NAMALWA (cell line): ENCODE results near the gene MYL6.

Experiments
- DNase-seq: peaks from one replicate; pipeline ENCODE4 v3.0.0-alpha.2; 2015; ENCODE audit warnings: low spot score

MYL6 gene

GRCh38 chr12:56158029-56158925, at the start of gene MYL6:
MYL6 (plus strand) TSS chr12:56158359; CDS start chr12:56158402, 43 bp downstream.
- DNase-seq, result peak; percentile 98

GRCh38 chr12:56110571-56110970, 47.6 kb upstream of the MYL6 start:
- no peak for DNase-seq

GRCh38 chr12:56114084-56114483, 44.1 kb upstream of the MYL6 start:
- no peak for DNase-seq

- no peak for DNase-seq
Measured at GRCh38 chr12:56115329-56115728, 42.8 kb upstream of the MYL6 start.

- DNase-seq, result peak; percentile 97
Measured at GRCh38 chr12:56116267-56117081, 41.7 kb upstream of the MYL6 start, which contains the start of gene RPL41. RPL41 (plus strand) TSS chr12:56116633.

- DNase-seq, result peak; percentile 52
Measured at GRCh38 chr12:56117082-56117706, 41.0 kb upstream of the MYL6 start.

- peak; percentile 100 for DNase-seq
Measured at GRCh38 chr12:56117778-56118687, 40.1 kb upstream of the MYL6 start, which contains the start of gene ZC3H10. ZC3H10 (plus strand) TSS chr12:56118266; CDS start chr12:56120563, 2,297 bp downstream.

- DNase-seq, result no peak
Measured at GRCh38 chr12:56118688-56119357, 39.3 kb upstream of the MYL6 start.

- DNase-seq, result peak; percentile 84
Measured at GRCh38 chr12:56119361-56119796, 38.8 kb upstream of the MYL6 start.

GRCh38 chr12:56120158-56120846, 37.9 kb upstream of the MYL6 start:
- no peak for DNase-seq

GRCh38 chr12:56121204-56121870, 36.8 kb upstream of the MYL6 start:
- DNase-seq, result no peak

- DNase-seq, result no peak
Measured at GRCh38 chr12:56122637-56123036, 35.5 kb upstream of the MYL6 start.

- DNase-seq, result no peak
Measured at GRCh38 chr12:56124133-56124532, 34.0 kb upstream of the MYL6 start.

- DNase-seq, result peak; percentile 80
Measured at GRCh38 chr12:56126732-56127239, 31.4 kb upstream of the MYL6 start.

GRCh38 chr12:56127485-56127887, 30.7 kb upstream of the MYL6 start:
- DNase-seq, result no peak

GRCh38 chr12:56127888-56128669, 30.1 kb upstream of the MYL6 start, which contains the start of gene ESYT1:
ESYT1 (plus strand) TSS chr12:56128267; CDS start chr12:56128320, 53 bp downstream.
- DNase-seq, result peak; percentile 100

GRCh38 chr12:56128670-56129205, 29.4 kb upstream of the MYL6 start:
- DNase-seq, result peak; percentile 36
